ENCODE results near the gene IL24.

The IL24 gene

GRCh38 chr1:206929524-206929923 lies 32.3 kb downstream of the IL24 start:
- no peak for DNase-seq

GRCh38 chr1:206930210-206930798 lies 33.1 kb downstream of the IL24 start:
- no peak for DNase-seq

GRCh38 chr1:206931709-206932108 lies 34.5 kb downstream of the IL24 start:
- no peak for DNase-seq

- DNase-seq = no peak
Measured at GRCh38 chr1:206932177-206932576, 34.9 kb downstream of the IL24 start.

GRCh38 chr1:206933333-206933945 lies 36.2 kb downstream of the IL24 start:
- DNase-seq = peak; percentile 70

- peak; percentile 81 for DNase-seq
Measured at GRCh38 chr1:206935491-206936067, 38.3 kb downstream of the IL24 start.

GRCh38 chr1:206937425-206937824 lies 40.2 kb downstream of the IL24 start:
- DNase-seq = no peak

- no peak for DNase-seq
Measured at GRCh38 chr1:206939131-206939530, 41.9 kb downstream of the IL24 start.

GRCh38 chr1:206939841-206940587 lies 42.8 kb downstream of the IL24 start:
- DNase-seq = no peak

- no peak for DNase-seq
Measured at GRCh38 chr1:206940588-206940936, 43.3 kb downstream of the IL24 start.

GRCh38 chr1:206941766-206942418 lies 44.6 kb downstream of the IL24 start:
- DNase-seq = peak; percentile 88

- peak; percentile 47 for DNase-seq
Measured at GRCh38 chr1:206944703-206945102, 47.5 kb downstream of the IL24 start.

- no peak for DNase-seq
Measured at GRCh38 chr1:206945779-206946178, 48.5 kb downstream of the IL24 start.

- no peak for DNase-seq
Measured at GRCh38 chr1:206946261-206946660, 49.0 kb downstream of the IL24 start, which contains the start of gene PIGR. PIGR (minus strand) TSS chr1:206946466; CDS start chr1:206940531, 5,935 bp downstream.

- DNase-seq = no peak
Measured at GRCh38 chr1:206947255-206947654, 50.0 kb downstream of the IL24 start.

GRCh38 chr1:206949208-206949607 lies 52.0 kb downstream of the IL24 start:
- no peak for DNase-seq

GRCh38 chr1:206949641-206950040 lies 52.4 kb downstream of the IL24 start:
- no peak for DNase-seq

GRCh38 chr1:206951318-206952100 lies 54.3 kb downstream of the IL24 start:
- DNase-seq = no peak

GRCh38 chr1:206952171-206952570 lies 54.9 kb downstream of the IL24 start:
- peak; percentile 59 for DNase-seq

GRCh38 chr1:206953126-206953525 lies 55.9 kb downstream of the IL24 start:
- DNase-seq = no peak

- no peak for DNase-seq
Measured at GRCh38 chr1:206953626-206954025, 56.4 kb downstream of the IL24 start.
